ENCODE measurements around the gene HSPB6. TPM values are rescaled to one million over a fixed set of nuclear protein-coding genes. Genes with fewer than 3 reads are reported as not detected.

HSPB6 gene
- total and polyA plus RNA-seq, 4 donors = 1.8 to 26.9 (median 14.3) TPM

- H3K27me3 ChIP-seq (ENCODE audit: control insufficient read depth, insufficient read depth, low read length) = no peaks in the 10 kb centered on the region
- H3K4me3 ChIP-seq (ENCODE audit: low read depth, low read length) = no peak overlapping the region
- no peaks in the 10 kb centered on the region for H3K9me3 ChIP-seq (ENCODE audit: control insufficient read depth, insufficient read depth, low read length)
- peaks cover 2% of the 10 kb centered on the region for H3K4me1 ChIP-seq (ENCODE audit: control insufficient read depth, insufficient read depth, low read length)
- no peak for DNase-seq (ENCODE audit: low read depth in 4 of 6, low spot score in 6 of 6)
- peaks cover 45% of the 10 kb centered on the region for H3K36me3 ChIP-seq (ENCODE audit: control insufficient read depth, insufficient read depth, low read length)
- H3K27ac ChIP-seq (ENCODE audit: low read depth, low read length) = no peak overlapping the region
- WGBS (ENCODE audit: insufficient coverage) = 49% methylated on average over 14 of the region's 15 CpGs
Observed at GRCh38 chr19:35768082-35768421, 11.2 kb upstream of the HSPB6 start.

DNA sequence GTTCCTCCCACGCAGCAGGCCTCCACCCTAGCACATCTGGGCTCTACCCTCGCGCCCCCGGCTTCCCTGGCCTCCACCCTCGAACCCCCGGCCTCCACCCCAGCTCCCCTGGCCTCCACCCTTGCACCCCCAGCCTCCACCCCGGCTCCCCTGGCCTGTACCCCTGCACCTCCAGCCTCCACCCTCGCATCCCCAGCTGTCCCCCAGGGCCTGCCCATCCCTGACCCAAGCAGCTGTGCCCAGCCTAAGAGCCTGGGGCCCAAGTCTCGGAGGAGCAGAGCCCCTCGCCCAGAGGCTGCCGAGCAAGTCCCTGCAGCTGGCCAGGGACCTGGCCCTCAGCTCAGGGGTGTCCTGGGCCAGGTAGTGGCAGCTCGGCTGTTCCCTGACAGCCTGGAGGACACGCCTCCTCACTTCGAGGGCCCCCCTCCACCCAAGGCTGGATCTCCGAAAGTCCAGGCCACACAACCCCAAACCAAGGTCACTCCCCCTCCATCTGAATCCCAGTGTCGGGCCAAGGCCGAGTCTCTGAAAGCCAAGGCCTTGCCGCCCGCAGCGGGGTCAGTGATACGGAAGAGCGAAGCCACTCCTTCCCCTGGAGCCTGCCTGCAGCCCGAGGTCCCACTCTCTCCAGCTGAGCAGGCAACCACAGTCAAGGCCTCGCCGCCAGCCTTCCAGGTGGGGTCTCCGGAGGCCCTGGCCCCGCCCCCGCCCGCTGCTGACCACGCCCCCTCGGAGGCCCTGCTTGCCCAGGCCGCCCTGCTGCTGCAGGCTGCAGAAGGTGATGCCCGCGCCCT, 10.7 kb upstream of the HSPB6 start:
- peaks cover 2% of the 10 kb centered on the region for H3K4me1 ChIP-seq (ENCODE audit: control insufficient read depth, insufficient read depth, low read length)
- no peaks in the 10 kb centered on the region for H3K9me3 ChIP-seq (ENCODE audit: control insufficient read depth, insufficient read depth, low read length)
- no peak for DNase-seq (ENCODE audit: low read depth in 4 of 6, low spot score in 6 of 6)
- peaks cover 48% of the 10 kb centered on the region for H3K36me3 ChIP-seq (ENCODE audit: control insufficient read depth, insufficient read depth, low read length)
- no peak overlapping the region for H3K27ac ChIP-seq (ENCODE audit: low read depth, low read length)
- 50% methylated on average over 32 of the region's 34 CpGs for WGBS (ENCODE audit: insufficient coverage)
- H3K4me3 ChIP-seq (ENCODE audit: low read depth, low read length) = no peak overlapping the region
- H3K27me3 ChIP-seq (ENCODE audit: control insufficient read depth, insufficient read depth, low read length) = no peaks in the 10 kb centered on the region

DNA sequence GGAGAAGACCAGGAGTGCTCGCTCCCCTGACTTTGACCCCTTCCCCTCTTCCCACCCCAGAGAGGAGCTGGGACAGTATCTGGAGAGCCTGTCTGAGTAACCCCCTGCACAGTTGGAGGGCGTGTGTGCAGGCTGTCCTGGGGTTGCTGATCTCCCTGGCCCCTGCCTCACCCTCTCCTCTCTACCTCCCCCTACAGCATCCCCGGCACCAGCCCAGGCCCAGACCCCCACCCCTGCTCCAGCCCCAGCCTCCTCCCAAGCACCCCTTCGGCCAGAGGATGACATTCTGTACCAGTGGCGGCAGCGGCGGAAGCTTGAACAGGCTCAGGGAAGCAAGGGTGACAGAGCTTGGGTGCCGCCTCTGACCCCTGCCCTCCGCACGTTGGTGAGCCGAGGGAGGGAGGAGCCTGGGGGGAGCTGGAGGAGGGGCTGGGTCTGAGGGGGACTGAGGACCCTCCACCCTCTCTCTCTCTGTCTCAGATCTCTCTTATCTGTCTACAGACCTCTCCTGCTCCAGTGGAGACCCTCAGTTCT, 9.8 kb upstream of the HSPB6 start:
- peaks cover 2% of the 10 kb centered on the region for H3K4me1 ChIP-seq (ENCODE audit: control insufficient read depth, insufficient read depth, low read length)
- DNase-seq (ENCODE audit: low read depth in 4 of 6, low spot score in 6 of 6) = no peak
- peaks cover 56% of the 10 kb centered on the region for H3K36me3 ChIP-seq (ENCODE audit: control insufficient read depth, insufficient read depth, low read length)
- no peaks in the 10 kb centered on the region for H3K27me3 ChIP-seq (ENCODE audit: control insufficient read depth, insufficient read depth, low read length)
- 80% methylated on average over 6 of the region's 11 CpGs for WGBS (ENCODE audit: insufficient coverage)
- H3K9me3 ChIP-seq (ENCODE audit: control insufficient read depth, insufficient read depth, low read length) = no peaks in the 10 kb centered on the region
- H3K27ac ChIP-seq (ENCODE audit: low read depth, low read length) = no peak overlapping the region
- no peak overlapping the region for H3K4me3 ChIP-seq (ENCODE audit: low read depth, low read length)

DNA sequence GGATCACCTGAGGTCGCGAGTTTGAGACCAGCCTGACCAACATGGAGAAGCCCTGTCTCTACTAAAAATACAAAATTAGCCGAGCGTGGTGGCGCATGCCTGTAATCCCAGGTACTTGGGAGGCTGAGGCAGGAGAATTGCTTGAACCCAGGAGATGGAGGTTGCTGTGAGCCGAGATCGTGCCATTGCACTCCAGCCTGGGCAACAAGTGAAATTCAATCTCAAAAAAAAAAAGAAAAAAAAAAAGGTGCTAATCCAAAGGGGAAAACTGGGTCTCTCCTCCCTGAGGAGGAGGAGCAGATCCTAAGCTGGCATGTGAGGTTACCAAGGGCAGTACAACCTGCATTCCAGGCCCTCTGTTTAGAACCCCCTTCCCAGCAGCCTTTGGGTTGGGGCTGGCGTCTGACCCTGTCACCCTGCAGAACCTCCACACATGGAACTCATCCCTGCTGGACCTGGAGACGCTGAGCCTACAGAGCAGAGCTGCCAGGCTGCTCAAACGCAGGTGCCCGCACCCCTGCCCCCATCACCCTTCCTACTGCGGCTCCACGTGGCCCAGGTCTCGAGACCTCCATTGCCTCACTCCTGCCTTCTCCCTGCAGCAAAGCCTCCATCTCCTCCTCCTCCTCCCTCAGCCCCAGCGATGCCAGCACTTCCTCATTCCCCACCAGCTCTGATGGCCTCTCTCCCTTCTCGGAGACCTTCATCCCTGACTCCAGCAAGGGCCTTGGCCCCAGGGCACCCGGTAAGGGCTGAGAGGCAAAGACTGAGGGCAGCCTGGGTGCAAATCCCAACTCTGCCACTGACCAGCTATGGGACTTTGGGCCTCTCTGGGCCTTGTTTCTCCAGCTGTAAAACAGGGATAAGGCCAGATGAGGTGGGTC, 7.8 kb upstream of the HSPB6 start:
- Histone ChIP-seq H3K4me3 (ENCODE audit: low read depth, low read length) (no peak overlapping the region), H3K36me3 (ENCODE audit: control insufficient read depth, insufficient read depth, low read length) (peaks cover 59% of the 10 kb centered on the region), H3K27ac (ENCODE audit: low read depth, low read length) (no peak overlapping the region), H3K9me3 (ENCODE audit: control insufficient read depth, insufficient read depth, low read length) (no peaks in the 10 kb centered on the region), H3K27me3 (ENCODE audit: control insufficient read depth, insufficient read depth, low read length) (no peaks in the 10 kb centered on the region), H3K4me1 (ENCODE audit: control insufficient read depth, insufficient read depth, low read length) (peaks cover 5% of the 10 kb centered on the region)
- DNase-seq (ENCODE audit: low read depth in 4 of 6, low spot score in 6 of 6) = no peak
- 95% methylated on average over 12 of the region's 17 CpGs for WGBS (ENCODE audit: insufficient coverage)

DNA sequence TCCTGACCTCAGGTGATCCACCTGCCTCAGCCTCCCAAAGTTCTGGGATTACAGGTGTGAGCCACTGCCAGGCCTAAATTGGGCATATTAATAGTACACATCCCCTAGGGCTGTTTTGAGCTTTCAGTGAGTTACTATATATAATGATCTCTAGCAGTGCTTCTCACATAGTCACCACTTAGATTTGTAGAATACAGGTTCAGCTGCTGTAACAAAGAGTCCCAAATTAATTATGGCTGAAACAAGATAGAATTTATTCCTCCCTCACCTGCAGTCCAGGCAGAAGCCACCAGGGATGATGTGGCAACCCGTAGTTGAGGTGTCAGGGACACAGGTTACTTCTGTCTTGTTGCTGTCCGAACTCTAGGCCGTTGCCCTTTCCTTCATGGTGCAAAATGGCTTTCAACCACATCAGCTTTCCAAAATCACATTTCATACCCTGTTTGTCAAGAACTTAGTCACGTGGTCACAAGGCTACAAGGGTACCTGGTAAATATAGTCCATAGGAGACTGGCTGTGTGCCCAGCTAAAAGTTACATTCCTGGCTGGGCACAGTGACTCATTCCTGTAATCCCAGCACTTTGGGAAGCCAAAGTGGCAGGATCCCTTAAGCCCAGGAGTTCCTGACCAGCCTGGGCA, 4.0 kb upstream of the HSPB6 start:
- Histone ChIP-seq H3K4me1 (ENCODE audit: control insufficient read depth, insufficient read depth, low read length) (peaks cover 35% of the 10 kb centered on the region), H3K27me3 (ENCODE audit: control insufficient read depth, insufficient read depth, low read length) (no peaks in the 10 kb centered on the region), H3K4me3 (ENCODE audit: low read depth, low read length) (no peak overlapping the region), H3K36me3 (ENCODE audit: control insufficient read depth, insufficient read depth, low read length) (peaks cover 45% of the 10 kb centered on the region), H3K27ac (ENCODE audit: low read depth, low read length) (no peak overlapping the region), H3K9me3 (ENCODE audit: control insufficient read depth, insufficient read depth, low read length) (no peaks in the 10 kb centered on the region)
- DNase-seq (ENCODE audit: low read depth in 4 of 6, low spot score in 6 of 6) = no peak
- WGBS (ENCODE audit: insufficient coverage) = 97% methylated on average over 3 of the region's 4 CpGs

DNA sequence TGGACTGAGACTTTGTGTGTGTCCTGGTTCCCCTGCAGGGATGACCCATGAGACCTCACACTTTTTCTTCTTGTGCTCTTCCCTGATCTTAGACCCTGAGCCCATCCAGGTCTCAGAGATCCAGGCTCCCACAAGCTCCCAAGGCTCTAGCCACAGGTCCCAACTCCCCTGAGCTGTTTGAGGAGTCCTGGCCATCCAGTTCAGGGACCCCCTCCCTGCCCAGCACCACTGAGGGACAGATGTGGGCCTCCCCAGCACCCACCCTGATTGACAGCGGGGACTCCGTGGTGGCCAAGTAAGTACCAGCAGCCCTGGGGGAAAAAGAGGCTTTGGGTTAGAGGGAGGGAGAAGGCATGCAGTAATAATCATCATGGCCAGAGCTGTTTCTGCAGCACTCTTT, 2.9 kb upstream of the HSPB6 start:
- no peak overlapping the region for H3K4me3 ChIP-seq (ENCODE audit: low read depth, low read length)
- no peaks in the 10 kb centered on the region for H3K27me3 ChIP-seq (ENCODE audit: control insufficient read depth, insufficient read depth, low read length)
- H3K9me3 ChIP-seq (ENCODE audit: control insufficient read depth, insufficient read depth, low read length) = no peaks in the 10 kb centered on the region
- DNase-seq (ENCODE audit: low read depth in 4 of 6, low spot score in 6 of 6) = no peak
- peaks cover 44% of the 10 kb centered on the region for H3K36me3 ChIP-seq (ENCODE audit: control insufficient read depth, insufficient read depth, low read length)
- 100% methylated on average over 2 of the region's 2 CpGs for WGBS (ENCODE audit: insufficient coverage)
- peaks cover 41% of the 10 kb centered on the region for H3K4me1 ChIP-seq (ENCODE audit: control insufficient read depth, insufficient read depth, low read length)
- H3K27ac ChIP-seq (ENCODE audit: low read depth, low read length) = no peak overlapping the region

DNA sequence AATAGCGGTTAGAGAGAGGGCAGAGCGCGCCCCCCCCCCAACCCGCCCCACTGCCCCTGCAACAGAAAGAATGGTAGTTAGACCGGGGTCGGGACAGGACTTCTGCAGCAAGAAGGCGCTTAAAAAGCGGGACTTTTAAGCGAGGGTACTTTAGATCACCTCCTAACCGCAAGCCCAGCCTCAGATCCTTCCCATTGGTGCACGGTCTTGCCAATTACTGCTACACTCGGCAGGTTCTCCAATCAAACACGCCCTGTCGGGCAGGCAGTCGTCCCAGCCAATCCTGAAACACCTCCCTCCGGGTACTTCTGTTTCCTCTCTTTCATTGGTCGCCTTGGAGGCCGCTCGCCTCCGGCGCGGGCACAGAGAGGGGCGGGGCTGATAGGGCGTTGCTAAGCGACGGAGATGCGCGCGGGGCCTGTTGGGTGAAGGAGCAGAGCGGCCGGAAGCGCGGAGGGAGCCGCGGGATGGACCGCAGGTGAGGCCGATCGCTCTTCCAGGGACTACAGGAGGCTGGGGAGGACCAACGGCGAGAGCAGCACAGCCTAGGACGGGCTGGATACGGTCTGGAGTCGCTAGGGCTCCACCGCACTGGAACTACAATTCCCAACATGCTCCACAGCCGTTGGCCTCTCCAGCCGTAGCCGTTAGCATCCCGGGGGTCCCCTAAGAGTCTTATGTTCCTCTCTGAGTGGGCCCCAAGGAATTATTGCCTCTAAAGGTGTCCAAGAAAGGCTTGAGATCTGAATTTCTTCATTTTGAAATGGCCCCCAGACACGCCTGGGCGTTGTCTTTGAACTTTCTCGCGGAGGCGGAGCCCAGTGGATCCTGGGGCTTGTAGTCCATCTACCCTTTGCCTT, 1.1 kb upstream of the HSPB6 start, which contains the start of gene PROSER3:
PROSER3 (plus strand) TSS at position 428 of the 860 bp plus-strand sequence; CDS start at position 468, 40 bp downstream.
- WGBS (ENCODE audit: insufficient coverage) = 0% methylated on average over 53 of the region's 53 CpGs
- DNase-seq (ENCODE audit: low read depth in 4 of 6, low spot score in 6 of 6) = peak; percentile 93 to 100 (median 99)
- Histone ChIP-seq H3K4me1 (ENCODE audit: control insufficient read depth, insufficient read depth, low read length) (peaks cover 41% of the 10 kb centered on the region), H3K27ac (ENCODE audit: low read depth, low read length) (peak within 1 kb of the TSS; percentile 97), H3K4me3 (ENCODE audit: low read depth, low read length) (peak within 1 kb of the TSS; percentile 97), H3K36me3 (ENCODE audit: control insufficient read depth, insufficient read depth, low read length) (peaks cover 52% of the 10 kb centered on the region), H3K27me3 (ENCODE audit: control insufficient read depth, insufficient read depth, low read length) (no peaks in the 10 kb centered on the region), H3K9me3 (ENCODE audit: control insufficient read depth, insufficient read depth, low read length) (no peaks in the 10 kb centered on the region)

GRCh38 chr19:35757231-35757748, 461 bp upstream of the HSPB6 start:
- 2% methylated on average over 18 of the region's 19 CpGs for WGBS (ENCODE audit: insufficient coverage)
- no peaks in the 10 kb centered on the region for H3K27me3 ChIP-seq (ENCODE audit: control insufficient read depth, insufficient read depth, low read length)
- H3K27ac ChIP-seq (ENCODE audit: low read depth, low read length) = peak overlapping the region; percentile 97
- H3K36me3 ChIP-seq (ENCODE audit: control insufficient read depth, insufficient read depth, low read length) = peaks cover 55% of the 10 kb centered on the region
- peaks cover 41% of the 10 kb centered on the region for H3K4me1 ChIP-seq (ENCODE audit: control insufficient read depth, insufficient read depth, low read length)
- peak in 2 of 6 donors; percentile 33 to 85 for DNase-seq (ENCODE audit: low read depth in 4 of 6, low spot score in 6 of 6)
- no peaks in the 10 kb centered on the region for H3K9me3 ChIP-seq (ENCODE audit: control insufficient read depth, insufficient read depth, low read length)
- peak overlapping the region; percentile 97 for H3K4me3 ChIP-seq (ENCODE audit: low read depth, low read length)
